IMR-90 (cell line): ENCODE measurements around the gene OR2B3. TPM values are rescaled to one million over a fixed set of nuclear protein-coding genes. Genes with fewer than 3 reads are reported as not detected.

ENCODE experiments used
- ATAC-seq: fragments of 200-7000 bp; cut with Tn5 transposase; 2 replicates; pipeline ENCODE4 v1.9.1; 2020; ENCODE audit warnings: low read depth, mild to moderate bottlenecking, moderate library complexity
- BruUV-seq: library from RNA; stranded (reverse); fragments of 400-500 nt; replicated peaks from 2 replicates; lab custom pipeline; 2021; lab: Mats Ljungman, UMichigan
- CTCF ChIA-PET: fragments of 300-600 bp; formaldehyde crosslinking; extraction: SDS; loops from one replicate; lab custom pipeline; 2021; ENCODE audit warnings: antibody characterized with exemption; lab: Yijun Ruan, JAX
- POLR2A ChIA-PET: fragments of 300-600 bp; sonication (Branson Sonifier 250); formaldehyde crosslinking; loops from one replicate; lab custom pipeline; 2022; ENCODE audit warnings: antibody characterized with exemption; ENCODE audit not compliant: unreplicated experiment; lab: Charles Lee
- DNase-seq: peaks from one replicate; pipeline ENCODE4 v3.0.0; 2013
- H2AFZ ChIP-seq: replicated peaks from 2 replicates; pipeline ENCODE3; 2013; ENCODE audit warnings: low read length, mild to moderate bottlenecking; ENCODE audit not compliant: poor library complexity
- H2AK5ac ChIP-seq: 2 replicates; pipeline ENCODE4 v1.6.1; 2013; ENCODE audit warnings: low read depth, low read length, inconsistent platforms
- H2AK9ac ChIP-seq: replicated peaks from 2 replicates; pipeline ENCODE3; 2013; ENCODE audit warnings: mild to moderate bottlenecking, low read depth, low read length, moderate library complexity; ENCODE audit not compliant: poor library complexity
- H2BK120ac ChIP-seq: 2 replicates; pipeline ENCODE4 v1.6.1; 2013; ENCODE audit warnings: low read depth, low read length, inconsistent platforms
- H2BK15ac ChIP-seq: 3 replicates; pipeline ENCODE4 v1.6.1; 2013; ENCODE audit warnings: low read depth, low read length, inconsistent platforms
- H2BK20ac ChIP-seq: 2 replicates; pipeline ENCODE4 v1.6.1; 2013; ENCODE audit warnings: low read depth, mild to moderate bottlenecking, inconsistent platforms, low read length, moderate library complexity
- H2BK5ac ChIP-seq: 2 replicates; pipeline ENCODE4 v1.6.1; 2013; ENCODE audit warnings: mild to moderate bottlenecking, low read depth, low read length, inconsistent platforms; ENCODE audit not compliant: poor library complexity, severe bottlenecking
- H3K14ac ChIP-seq: replicated peaks from 2 replicates; pipeline ENCODE4 v1.6.1; 2013; ENCODE audit warnings: low read depth, low read length, inconsistent platforms
- H3K18ac ChIP-seq: 2 replicates; pipeline ENCODE4 v1.6.1; 2013; ENCODE audit warnings: low read depth, low read length, control low read depth
- H3K23ac ChIP-seq: 2 replicates; pipeline ENCODE4 v1.6.1; 2013; ENCODE audit warnings: low read depth, low read length, inconsistent platforms
- H3K27ac ChIP-seq: 2 replicates; pipeline ENCODE4 v1.5.1; 2013; ENCODE audit warnings: mild to moderate bottlenecking, control low read depth, low read length; ENCODE audit not compliant: insufficient read depth
- H3K27me3 ChIP-seq: 2 replicates; pipeline ENCODE4 v1.6.1; 2013; ENCODE audit warnings: low read length; ENCODE audit not compliant: control insufficient read depth, insufficient read depth
- H3K36me3 ChIP-seq: 2 replicates; pipeline ENCODE4 v1.6.1; 2013; ENCODE audit warnings: low read length, mixed read lengths; ENCODE audit not compliant: control insufficient read depth, insufficient read depth
- H3K4ac ChIP-seq: 2 replicates; pipeline ENCODE4 v1.6.1; 2013; ENCODE audit warnings: low read depth, low read length, inconsistent platforms
- H3K4me1 ChIP-seq: 2 replicates; pipeline ENCODE4 v1.6.1; 2013; ENCODE audit warnings: low read length, mixed read lengths; ENCODE audit not compliant: control insufficient read depth, insufficient read depth
- H3K4me2 ChIP-seq: 2 replicates; pipeline ENCODE4 v1.6.1; 2013; ENCODE audit warnings: low read depth, mild to moderate bottlenecking, control low read depth, low read length, moderate library complexity
- H3K4me3 ChIP-seq: 2 replicates; pipeline ENCODE4 v1.5.1; 2013; ENCODE audit warnings: low read depth, mild to moderate bottlenecking, control low read depth, low read length, moderate library complexity; ENCODE audit not compliant: insufficient read depth
- H3K56ac ChIP-seq: 2 replicates; pipeline ENCODE4 v1.6.1; 2013; ENCODE audit warnings: low read length, inconsistent platforms; ENCODE audit not compliant: insufficient read depth; ENCODE audit errors: extremely low read depth
- H3K79me1 ChIP-seq, 2 experiments: 2 replicates each; pipeline ENCODE4 v1.6.1; 2013; ENCODE audit warnings: low read length in 2 of 2, inconsistent platforms in 1 of 2, low read depth in 1 of 2
- H3K9ac ChIP-seq: 2 replicates; pipeline ENCODE4 v1.6.1; 2013; ENCODE audit warnings: low read depth, low read length, control low read depth
- H3K9me1 ChIP-seq: 2 replicates; pipeline ENCODE4 v1.6.1; 2013; ENCODE audit warnings: low read length, inconsistent platforms; ENCODE audit not compliant: insufficient read depth
- H3K9me3 ChIP-seq: 2 replicates; pipeline ENCODE4 v1.6.1; 2013; ENCODE audit warnings: low read length; ENCODE audit not compliant: control insufficient read depth, insufficient read depth
- H4K20me1 ChIP-seq: 2 replicates; pipeline ENCODE4 v1.6.1; 2013; ENCODE audit warnings: low read length, inconsistent platforms; ENCODE audit not compliant: insufficient read depth
- H4K5ac ChIP-seq: 2 replicates; pipeline ENCODE4 v1.6.1; 2013; ENCODE audit warnings: mild to moderate bottlenecking, low read depth, low read length, control low read depth
- H4K8ac ChIP-seq, 2 experiments: 2 replicates each; pipeline ENCODE4 v1.6.1; 2013; ENCODE audit warnings: low read depth in 2 of 2, low read length in 2 of 2, control low read depth in 1 of 2, inconsistent platforms in 1 of 2
- H4K91ac ChIP-seq: 2 replicates; pipeline ENCODE4 v1.6.1; 2013; ENCODE audit warnings: low read depth, low read length, inconsistent platforms; ENCODE audit not compliant: insufficient read depth
- BHLHE40 ChIP-seq: fragments of 150-350 bp; IDR thresholded peaks from 2 replicates; pipeline ENCODE4 v1.6.1; 2016; ENCODE audit warnings: mild to moderate bottlenecking, low read depth, low read length
- CEBPB ChIP-seq: IDR thresholded peaks from 2 replicates; pipeline ENCODE4 v1.6.1; 2012; ENCODE audit warnings: low read depth, low read length, improper control_type of control experiment
- CHD1 ChIP-seq: IDR thresholded peaks from 2 replicates; pipeline ENCODE4 v1.6.1; 2012; ENCODE audit warnings: low read depth, low read length, improper control_type of control experiment
- CTCF ChIP-seq: conservative IDR thresholded peaks from 2 replicates; pipeline ENCODE4 v1.5.1; 2012; ENCODE audit warnings: mild to moderate bottlenecking, low read depth, low read length, improper control_type of control experiment
- ELK1 ChIP-seq: fragments of 150-350 bp; IDR thresholded peaks from 2 replicates; pipeline ENCODE4 v1.6.1; 2016; ENCODE audit warnings: low read depth, mild to moderate bottlenecking, low read length, moderate library complexity, borderline replicate concordance
- FOS ChIP-seq: fragments of 150-350 bp; IDR thresholded peaks from 2 replicates; pipeline ENCODE4 v1.6.1; 2016; ENCODE audit warnings: low read depth, low read length
- MAFK ChIP-seq: IDR thresholded peaks from 2 replicates; pipeline ENCODE4 v1.6.1; 2012; ENCODE audit warnings: low read depth, low read length, improper control_type of control experiment
- MAZ ChIP-seq: IDR thresholded peaks from 2 replicates; pipeline ENCODE4 v1.6.1; 2012; ENCODE audit warnings: low read depth, mild to moderate bottlenecking, low read length, improper control_type of control experiment, moderate library complexity, borderline replicate concordance
- MXI1 ChIP-seq: IDR thresholded peaks from 2 replicates; pipeline ENCODE4 v1.6.1; 2012; ENCODE audit warnings: low read depth, mild to moderate bottlenecking, low read length, moderate library complexity, borderline replicate concordance
- NFE2L2 ChIP-seq: fragments of 150-350 bp; IDR thresholded peaks from 2 replicates; pipeline ENCODE4 v1.6.1; 2016; ENCODE audit warnings: low read depth, mild to moderate bottlenecking, low read length
- POLR2A ChIP-seq: IDR thresholded peaks from 2 replicates; pipeline ENCODE4 v1.6.1; 2012; ENCODE audit warnings: mild to moderate bottlenecking, low read depth, low read length
- RAD21 ChIP-seq: IDR thresholded peaks from 2 replicates; pipeline ENCODE4 v1.6.1; 2012; ENCODE audit warnings: low read length, improper control_type of control experiment
- RCOR1 ChIP-seq: IDR thresholded peaks from 2 replicates; pipeline ENCODE4 v1.6.1; 2012; ENCODE audit warnings: mild to moderate bottlenecking, low read length, improper control_type of control experiment; ENCODE audit not compliant: insufficient replicate concordance
- RFX5 ChIP-seq: IDR thresholded peaks from 2 replicates; pipeline ENCODE4 v1.8.0; 2012; ENCODE audit warnings: low read depth, mild to moderate bottlenecking, low read length, moderate library complexity
- SMC3 ChIP-seq: fragments of 150-350 bp; IDR thresholded peaks from 2 replicates; pipeline ENCODE4 v1.6.1; 2016; ENCODE audit warnings: low read depth, mild to moderate bottlenecking, antibody characterized with exemption, low read length, moderate library complexity
- USF2 ChIP-seq: fragments of 150-350 bp; IDR thresholded peaks from 2 replicates; pipeline ENCODE4 v1.6.1; 2017; ENCODE audit warnings: mild to moderate bottlenecking, antibody characterized with exemption, low read length, low read depth
- WGBS, 2 experiments: methylation state at CpG; one replicate each; pipeline versions ENCODE4 v1.1.5 to v1.1.7; 2013; ENCODE audit warnings: missing lambda C conversion rate in 2 of 2; ENCODE audit not compliant: insufficient read length in 1 of 2; ENCODE audit errors: extremely low coverage in 2 of 2; 5-methylcytosine and 5-hydroxymethylcytosine counted together
- dilution Hi-C: fragments of 300-500 bp; cut with HindIII; formaldehyde crosslinking; loops from one replicate; pipeline ENCODE4 v1.14.3; 2018; ENCODE audit warnings: low sequenced_read_pairs; ENCODE audit not compliant: unreplicated experiment
- in situ Hi-C: fragments of 300-500 bp; cut with MboI; formaldehyde crosslinking; loops from 3 replicates; pipeline ENCODE4 v1.14.3; 2019; ENCODE audit warnings: low sequenced_read_pairs, inconsistent platforms, mixed read lengths
- intact Hi-C: fragments of 100-400 bp; cut with micrococcal nuclease; formaldehyde crosslinking; loops from 2 replicates; pipeline ENCODE4 v1.10.0; 2022
- polyA plus RNA-seq, 3 experiments: library from polyadenylated mRNA; depleted of rRNA; stranded (reverse); fragments of >200 nt; gene quantifications; 2 replicates each; pipeline ENCODE4 v1.2.3, GENCODE V29; 2012; ENCODE audit warnings: low replicate concordance in 1 of 3
- total RNA-seq: library from RNA; depleted of rRNA; stranded (reverse); fragments of >200 nt; gene quantifications from 2 replicates; pipeline ENCODE4 v1.2.3, GENCODE V29; 2012

Gene OR2B3
- total and polyA plus RNA-seq, 2 of the 4 experiments (the other 2 are of a cell fraction), result not detected

GRCh38 chr6:29045075-29045474 is 42.0 kb downstream of the OR2B3 start, which contains the start of gene OR2W1:
OR2W1 (minus strand) TSS chr6:29045175; CDS start chr6:29045175, 0 bp downstream.
- no peaks in the 10 kb centered on the region for H3K9me1 ChIP-seq
- H3K14ac ChIP-seq, result no peak within 1 kb of the TSS
- no peak within 1 kb of the TSS for H3K4ac ChIP-seq
- in situ Hi-C loops, result no loop called here
- DNase-seq, result no peak
- no peaks in the 10 kb centered on the region for H3K36me3 ChIP-seq
- H3K23ac ChIP-seq, result no peak within 1 kb of the TSS
- H2BK20ac ChIP-seq, result no peak within 1 kb of the TSS
- H3K18ac ChIP-seq, result no peak within 1 kb of the TSS
- no CpG with 5 or more reads among the region's 1 CpG for WGBS, 2 experiments
- POLR2A ChIA-PET, result no interaction called here
- no peak within 1 kb of the TSS for H3K4me3 ChIP-seq
- no peak within 1 kb of the TSS for H2BK5ac ChIP-seq
- H4K8ac ChIP-seq, result no peak within 1 kb of the TSS
- intact Hi-C loops, result no loop called here
- no peak within 1 kb of the TSS for H2AFZ ChIP-seq
- BruUV-seq, result no TSS peak
- H2BK120ac ChIP-seq, result no peak within 1 kb of the TSS
- dilution Hi-C loops, result no loop called here
- no peak for ATAC-seq
- TF ChIP-seq FOS (no peak), ELK1 (no peak), BHLHE40 (no peak), CEBPB (no peak), RFX5 (no peak), RAD21 (no peak), CHD1 (no peak), NFE2L2 (no peak), POLR2A (no peak), CTCF (no peak), USF2 (no peak), SMC3 (no peak), MAZ (no peak), MAFK (no peak), RCOR1 (no peak), MXI1 (no peak)
- no peak within 1 kb of the TSS for H3K9ac ChIP-seq
- H2BK15ac ChIP-seq, result no peak within 1 kb of the TSS
- H3K9me3 ChIP-seq, result no peaks in the 10 kb centered on the region
- no peaks in the 10 kb centered on the region for H3K27me3 ChIP-seq
- no peaks in the 10 kb centered on the region for H3K79me1 ChIP-seq
- CTCF ChIA-PET, result no interaction called here
- no peak within 1 kb of the TSS for H3K27ac ChIP-seq
- no peaks in the 10 kb centered on the region for H4K20me1 ChIP-seq
- no peak within 1 kb of the TSS for H2AK5ac ChIP-seq
- H3K4me1 ChIP-seq, result no peaks in the 10 kb centered on the region
- H3K4me2 ChIP-seq, result no peak within 1 kb of the TSS
- H4K91ac ChIP-seq, result no peak within 1 kb of the TSS
- no peak within 1 kb of the TSS for H2AK9ac ChIP-seq
- no peak within 1 kb of the TSS for H4K5ac ChIP-seq
- no peak within 1 kb of the TSS for H3K56ac ChIP-seq
